ENCODE data around the gene USP10. TPM values are rescaled to one million over a fixed set of nuclear protein-coding genes. Genes with fewer than 3 reads are reported as not detected.
A peak's percentile ranks its signal among the peaks of the same experiment; 100 is the strongest.

The USP10 gene
- total and polyA plus RNA-seq, 9 donors, result 30.6 to 73.4 (median 57.3) TPM

- no peak overlapping the region for H3K27ac ChIP-seq (ENCODE audit: low read length)
- H3K4me1 ChIP-seq (ENCODE audit: control insufficient read depth, insufficient read depth, low read length), result peaks cover 6% of the 10 kb centered on the region
- no peak overlapping the region for H3K4me3 ChIP-seq (ENCODE audit: low read length)
- H3K9me3 ChIP-seq (replicated peaks; ENCODE audit: control insufficient read depth, low read depth, low read length), result no peaks in the 10 kb centered on the region
- no peak for DNase-seq
- H3K36me3 ChIP-seq (ENCODE audit: control insufficient read depth, insufficient read depth, low read length), result peaks cover 35% of the 10 kb centered on the region
- H3K27me3 ChIP-seq (ENCODE audit: control insufficient read depth, insufficient read depth, low read length), result no peaks in the 10 kb centered on the region
- 82% methylated on average over 9 of the region's 12 CpGs for WGBS (ENCODE audit: insufficient coverage)
Observed at GRCh38 chr16:84780544-84781376, 81.0 kb downstream of the USP10 start.

- no peak for DNase-seq
- Histone ChIP-seq H3K4me1 (ENCODE audit: control insufficient read depth, insufficient read depth, low read length) (peaks cover 23% of the 10 kb centered on the region), H3K4me3 (ENCODE audit: low read length) (no peak overlapping the region), H3K27me3 (ENCODE audit: control insufficient read depth, insufficient read depth, low read length) (no peaks in the 10 kb centered on the region), H3K27ac (ENCODE audit: low read length) (no peak overlapping the region), H3K36me3 (ENCODE audit: control insufficient read depth, insufficient read depth, low read length) (peaks cover 18% of the 10 kb centered on the region), H3K9me3 (replicated peaks; ENCODE audit: control insufficient read depth, low read depth, low read length) (no peaks in the 10 kb centered on the region)
- 67% methylated on average over 2 of the region's 2 CpGs for WGBS (ENCODE audit: insufficient coverage)
Observed at GRCh38 chr16:84782846-84783245, 83.0 kb downstream of the USP10 start.

GRCh38 chr16:84785843-84786581 is 86.2 kb downstream of the USP10 start:
- Histone ChIP-seq H3K9me3 (replicated peaks; ENCODE audit: control insufficient read depth, low read depth, low read length) (no peaks in the 10 kb centered on the region), H3K36me3 (ENCODE audit: control insufficient read depth, insufficient read depth, low read length) (no peaks in the 10 kb centered on the region), H3K27ac (ENCODE audit: low read length) (no peak overlapping the region), H3K4me3 (ENCODE audit: low read length) (no peak overlapping the region), H3K4me1 (ENCODE audit: control insufficient read depth, insufficient read depth, low read length) (peaks cover 38% of the 10 kb centered on the region), H3K27me3 (ENCODE audit: control insufficient read depth, insufficient read depth, low read length) (no peaks in the 10 kb centered on the region)
- WGBS (ENCODE audit: insufficient coverage), result 29% methylated on average over 5 of the region's 11 CpGs
- peak; percentile 74 for DNase-seq

- H3K36me3 ChIP-seq (ENCODE audit: control insufficient read depth, insufficient read depth, low read length), result no peaks in the 10 kb centered on the region
- peaks cover 41% of the 10 kb centered on the region for H3K4me1 ChIP-seq (ENCODE audit: control insufficient read depth, insufficient read depth, low read length)
- no peaks in the 10 kb centered on the region for H3K9me3 ChIP-seq (replicated peaks; ENCODE audit: control insufficient read depth, low read depth, low read length)
- 75% methylated on average over 10 of the region's 13 CpGs for WGBS (ENCODE audit: insufficient coverage)
- no peak overlapping the region for H3K4me3 ChIP-seq (ENCODE audit: low read length)
- no peak for DNase-seq
- H3K27me3 ChIP-seq (ENCODE audit: control insufficient read depth, insufficient read depth, low read length), result no peaks in the 10 kb centered on the region
- H3K27ac ChIP-seq (ENCODE audit: low read length), result no peak overlapping the region
Observed at GRCh38 chr16:84786605-84787262, 86.9 kb downstream of the USP10 start.

GRCh38 chr16:84787263-84787622 is 87.4 kb downstream of the USP10 start:
- peak; percentile 63 for DNase-seq
- 33% methylated on average over 3 of the region's 5 CpGs for WGBS (ENCODE audit: insufficient coverage)

GRCh38 chr16:84788920-84789391 is 89.2 kb downstream of the USP10 start:
- no peak overlapping the region for H3K27ac ChIP-seq (ENCODE audit: low read length)
- 68% methylated on average over 21 of the region's 22 CpGs for WGBS (ENCODE audit: insufficient coverage)
- H3K4me3 ChIP-seq (ENCODE audit: low read length), result no peak overlapping the region
- H3K4me1 ChIP-seq (ENCODE audit: control insufficient read depth, insufficient read depth, low read length), result peaks cover 41% of the 10 kb centered on the region
- no peaks in the 10 kb centered on the region for H3K27me3 ChIP-seq (ENCODE audit: control insufficient read depth, insufficient read depth, low read length)
- H3K36me3 ChIP-seq (ENCODE audit: control insufficient read depth, insufficient read depth, low read length), result no peaks in the 10 kb centered on the region
- DNase-seq, result peak; percentile 71
- no peaks in the 10 kb centered on the region for H3K9me3 ChIP-seq (replicated peaks; ENCODE audit: control insufficient read depth, low read depth, low read length)

More at GRCh38 chr16:84787263-84787622, 87.4 kb downstream of the USP10 start:
- Histone ChIP-seq H3K27ac (ENCODE audit: low read length) (no peak overlapping the region), H3K9me3 (replicated peaks; ENCODE audit: control insufficient read depth, low read depth, low read length) (no peaks in the 10 kb centered on the region), H3K27me3 (ENCODE audit: control insufficient read depth, insufficient read depth, low read length) (no peaks in the 10 kb centered on the region), H3K4me3 (ENCODE audit: low read length) (no peak overlapping the region), H3K36me3 (ENCODE audit: control insufficient read depth, insufficient read depth, low read length) (no peaks in the 10 kb centered on the region), H3K4me1 (ENCODE audit: control insufficient read depth, insufficient read depth, low read length) (peaks cover 41% of the 10 kb centered on the region)

GRCh38 chr16:84789431-84789830 is 89.6 kb downstream of the USP10 start:
- no peaks in the 10 kb centered on the region for H3K27me3 ChIP-seq (ENCODE audit: control insufficient read depth, insufficient read depth, low read length)
- H3K9me3 ChIP-seq (replicated peaks; ENCODE audit: control insufficient read depth, low read depth, low read length), result no peaks in the 10 kb centered on the region
- peaks cover 44% of the 10 kb centered on the region for H3K4me1 ChIP-seq (ENCODE audit: control insufficient read depth, insufficient read depth, low read length)
- 45% methylated on average over 3 of the region's 11 CpGs for WGBS (ENCODE audit: insufficient coverage)
- no peaks in the 10 kb centered on the region for H3K36me3 ChIP-seq (ENCODE audit: control insufficient read depth, insufficient read depth, low read length)
- no peak overlapping the region for H3K4me3 ChIP-seq (ENCODE audit: low read length)
- no peak overlapping the region for H3K27ac ChIP-seq (ENCODE audit: low read length)
- no peak for DNase-seq

GRCh38 chr16:84790301-84790700 is 90.5 kb downstream of the USP10 start:
- Histone ChIP-seq H3K36me3 (ENCODE audit: control insufficient read depth, insufficient read depth, low read length) (no peaks in the 10 kb centered on the region), H3K27ac (ENCODE audit: low read length) (no peak overlapping the region), H3K9me3 (replicated peaks; ENCODE audit: control insufficient read depth, low read depth, low read length) (no peaks in the 10 kb centered on the region), H3K27me3 (ENCODE audit: control insufficient read depth, insufficient read depth, low read length) (no peaks in the 10 kb centered on the region), H3K4me1 (ENCODE audit: control insufficient read depth, insufficient read depth, low read length) (peaks cover 43% of the 10 kb centered on the region), H3K4me3 (ENCODE audit: low read length) (no peak overlapping the region)
- DNase-seq, result no peak
- WGBS (ENCODE audit: insufficient coverage), result 57% methylated on average over 1 of the region's 4 CpGs

GRCh38 chr16:84791088-84791487 is 91.3 kb downstream of the USP10 start:
- Histone ChIP-seq H3K36me3 (ENCODE audit: control insufficient read depth, insufficient read depth, low read length) (no peaks in the 10 kb centered on the region), H3K27ac (ENCODE audit: low read length) (no peak overlapping the region), H3K27me3 (ENCODE audit: control insufficient read depth, insufficient read depth, low read length) (no peaks in the 10 kb centered on the region), H3K9me3 (replicated peaks; ENCODE audit: control insufficient read depth, low read depth, low read length) (no peaks in the 10 kb centered on the region), H3K4me1 (ENCODE audit: control insufficient read depth, insufficient read depth, low read length) (peaks cover 37% of the 10 kb centered on the region), H3K4me3 (ENCODE audit: low read length) (no peak overlapping the region)
- WGBS (ENCODE audit: insufficient coverage), result 40% methylated on average over 3 of the region's 12 CpGs
- no peak for DNase-seq

GRCh38 chr16:84791501-84791900 is 91.7 kb downstream of the USP10 start:
- Histone ChIP-seq H3K36me3 (ENCODE audit: control insufficient read depth, insufficient read depth, low read length) (no peaks in the 10 kb centered on the region), H3K4me1 (ENCODE audit: control insufficient read depth, insufficient read depth, low read length) (peaks cover 33% of the 10 kb centered on the region), H3K4me3 (ENCODE audit: low read length) (no peak overlapping the region), H3K27me3 (ENCODE audit: control insufficient read depth, insufficient read depth, low read length) (no peaks in the 10 kb centered on the region), H3K9me3 (replicated peaks; ENCODE audit: control insufficient read depth, low read depth, low read length) (no peaks in the 10 kb centered on the region), H3K27ac (ENCODE audit: low read length) (no peak overlapping the region)
- WGBS (ENCODE audit: insufficient coverage), result 100% methylated on average over 1 of the region's 6 CpGs
- DNase-seq, result no peak

Measured in muscle of leg (tissue), 11 donors.